Keratinocyte (primary cell): ENCODE measurements around the gene IDS. TPM values are rescaled to one million over a fixed set of nuclear protein-coding genes. Genes with fewer than 3 reads are reported as not detected.
A peak's percentile ranks its signal among the peaks of the same experiment; 100 is the strongest.
"Not testable (repeated sequence)": the region's sequence is repeated elsewhere in the genome, so short reads cannot be mapped to it uniquely, and the experiment has no call there.

Experiments used
- DNase-seq: peaks from one replicate; pipeline ENCODE4 v3.0.0-alpha.2; 2011; ENCODE audit warnings: low read depth, missing footprints, low spot score
- FAIRE-seq: peaks from 2 replicates; lab custom pipeline; 2011; peaks lifted over from hg19 to GRCh38; lab: Jason Lieb, UNC
- H2AFZ ChIP-seq: 2 replicates; pipeline ENCODE4 v1.6.0; 2012; ENCODE audit warnings: low read length, control low read depth, inconsistent platforms; ENCODE audit not compliant: control insufficient read depth
- H3K27ac ChIP-seq: 2 replicates; pipeline ENCODE4 v1.5.1; 2011; ENCODE audit warnings: low read length; ENCODE audit not compliant: control insufficient read depth, insufficient read depth
- H3K27me3 ChIP-seq: 3 replicates; pipeline ENCODE4 v1.6.0; 2011; ENCODE audit warnings: low read length; ENCODE audit not compliant: control insufficient read depth, insufficient read depth; ENCODE audit errors: extremely low read depth
- H3K36me3 ChIP-seq, 2 experiments: 2 replicates in 1 of 2; 3 replicates in 1 of 2; pipeline ENCODE4 v1.5.1; 2011; ENCODE audit warnings: low read length in 2 of 2, mild to moderate bottlenecking in 1 of 2; ENCODE audit not compliant: control insufficient read depth in 2 of 2, insufficient read depth in 2 of 2; ENCODE audit errors: extremely low read depth in 1 of 2
- H3K4me1 ChIP-seq: 3 replicates; pipeline ENCODE4 v1.5.1; 2011; ENCODE audit warnings: low read length; ENCODE audit not compliant: control insufficient read depth, insufficient read depth; ENCODE audit errors: extremely low read depth
- H3K4me2 ChIP-seq: 3 replicates; pipeline ENCODE4 v1.6.0; 2011; ENCODE audit warnings: low read depth, low read length; ENCODE audit not compliant: control insufficient read depth, insufficient read depth; ENCODE audit errors: extremely low read depth
- H3K4me3 ChIP-seq, 3 experiments: fragments of 200-600 bp in 1 of 3; sonication (generic) in 1 of 3; 2 replicates in 2 of 3; 3 replicates in 1 of 3; pipeline ENCODE4 v1.5.1; 2011 to 2016; ENCODE audit warnings: low read length in 3 of 3, mild to moderate bottlenecking in 3 of 3, control low read depth in 2 of 3, inconsistent platforms in 1 of 3, low read depth in 1 of 3, mixed read lengths in 1 of 3, mixed run types in 1 of 3, moderate library complexity in 1 of 3; ENCODE audit not compliant: control insufficient read depth in 2 of 3, insufficient read depth in 2 of 3; ENCODE audit errors: extremely low read depth in 1 of 3
- H3K79me2 ChIP-seq: 2 replicates; pipeline ENCODE4 v1.6.0; 2012; ENCODE audit warnings: low read length; ENCODE audit not compliant: control insufficient read depth, insufficient read depth
- H3K9ac ChIP-seq: 3 replicates; pipeline ENCODE4 v1.6.0; 2011; ENCODE audit warnings: low read length; ENCODE audit not compliant: control insufficient read depth, insufficient read depth; ENCODE audit errors: extremely low read depth
- H3K9me1 ChIP-seq: 3 replicates; pipeline ENCODE4 v1.6.0; 2011; ENCODE audit warnings: low read length; ENCODE audit not compliant: control insufficient read depth, insufficient read depth; ENCODE audit errors: extremely low read depth
- H3K9me3 ChIP-seq: 2 replicates; pipeline ENCODE4 v1.5.1; 2012; ENCODE audit warnings: low read depth, low read length; ENCODE audit not compliant: control insufficient read depth
- H4K20me1 ChIP-seq: 3 replicates; pipeline ENCODE4 v1.6.0; 2011; ENCODE audit warnings: low read length; ENCODE audit not compliant: control insufficient read depth, insufficient read depth; ENCODE audit errors: extremely low read depth
- CTCF ChIP-seq, 3 experiments: IDR thresholded peaks in 1 of 3; conservative IDR thresholded peaks in 1 of 3; optimal IDR thresholded peaks in 1 of 3; 2 replicates in 2 of 3; 3 replicates in 1 of 3; pipeline versions ENCODE3 to v1.5.1; 2011; ENCODE audit warnings: low read length in 3 of 3, mild to moderate bottlenecking in 3 of 3, moderate library complexity in 2 of 3, control low read depth in 1 of 3, inconsistent platforms in 1 of 3; ENCODE audit not compliant: insufficient read depth in 2 of 3; ENCODE audit errors: extremely low read depth in 1 of 3
- EZH2 ChIP-seq: IDR thresholded peaks from one replicate; pipeline ENCODE4 v1.6.1; 2012; ENCODE audit warnings: inconsistent platforms, mild to moderate bottlenecking, low read length, moderate library complexity
- dilution Hi-C: fragments of 300-500 bp; cut with MboI; formaldehyde crosslinking; loops from one replicate; pipeline ENCODE4 v1.7.0; 2020; ENCODE audit warnings: low sequenced_read_pairs; ENCODE audit not compliant: extremely low pct_ligation_motif_present
- polyA plus RNA-seq, 5 experiments: library from polyadenylated mRNA; depleted of rRNA in 3 of 5; stranded (reverse) in 3 of 5; stranded (forward) in 1 of 5; unstranded in 1 of 5; fragments of >200 nt; gene quantifications; 1 replicate in 1 of 5; 2 replicates in 3 of 5; 3 replicates in 1 of 5; pipeline versions ENCODE4 v1.2.1 to v1.2.3, GENCODE V29; 2011 to 2012; ENCODE audit warnings: missing spikeins in 2 of 5, low read depth in 1 of 5, low replicate concordance in 1 of 5

Gene IDS
- polyA plus RNA-seq, 1 donor (not counting 4 experiments of a cell fraction or from before 2014, with no cell fraction given): 59.7 TPM

GRCh38 chrX:149527705-149528104 lies 22.6 kb upstream of the IDS start:
- DNase-seq (no peak), FAIRE-seq (no peak)
- no peaks in the 10 kb centered on the region for H3K79me2 ChIP-seq
- no peak overlapping the region for H2AFZ ChIP-seq
- H3K4me2 ChIP-seq: no peak overlapping the region
- no peak overlapping the region for H3K9ac ChIP-seq
- TF ChIP-seq EZH2 (no peak), CTCF (optimal IDR thresholded peaks at IDR 0.05 in 1 of 3, IDR thresholded peaks at IDR 0.05 in 1 of 3, conservative IDR thresholded peaks at IDR 0.05 in 1 of 3; ENCODE audit: extremely low read depth in 1 of 3, insufficient read depth in 2 of 3, low read length in 3 of 3) (peak; percentile 42 to 54 (median 45))
- no peaks in the 10 kb centered on the region for H3K9me1 ChIP-seq
- dilution Hi-C loops: no loop called here
- no peak overlapping the region for H3K27ac ChIP-seq
- no peaks in the 10 kb centered on the region for H3K4me1 ChIP-seq
- no peaks in the 10 kb centered on the region for H4K20me1 ChIP-seq
- no peaks in the 10 kb centered on the region for H3K36me3 ChIP-seq
- H3K27me3 ChIP-seq: no peaks in the 10 kb centered on the region
- no peak overlapping the region for H3K4me3 ChIP-seq
- no peaks in the 10 kb centered on the region for H3K9me3 ChIP-seq

- H2AFZ ChIP-seq, dilution Hi-C loops, H3K4me1 ChIP-seq, FAIRE-seq, H3K27ac ChIP-seq, H4K20me1 ChIP-seq, H3K9me3 ChIP-seq, H3K79me2 ChIP-seq, H3K36me3 ChIP-seq, H3K9me1 ChIP-seq, H3K9ac ChIP-seq, H3K4me3 ChIP-seq, DNase-seq, H3K4me2 ChIP-seq, H3K27me3 ChIP-seq: not testable (repeated sequence)
Observed at GRCh38 chrX:149526318-149527033, 21.4 kb upstream of the IDS start.

- DNase-seq, H3K4me3 ChIP-seq, H3K79me2 ChIP-seq, H3K36me3 ChIP-seq, H3K9ac ChIP-seq, H3K9me1 ChIP-seq, H3K27ac ChIP-seq, H3K27me3 ChIP-seq, H4K20me1 ChIP-seq, H2AFZ ChIP-seq, FAIRE-seq, H3K4me1 ChIP-seq, dilution Hi-C loops, H3K4me2 ChIP-seq, H3K9me3 ChIP-seq: not testable (repeated sequence)
Observed at GRCh38 chrX:149525903-149526302, 20.8 kb upstream of the IDS start.

GRCh38 chrX:149525389-149525788 lies 20.3 kb upstream of the IDS start:
- dilution Hi-C loops, H3K4me1 ChIP-seq, H3K4me2 ChIP-seq, H3K9me1 ChIP-seq, DNase-seq, H3K79me2 ChIP-seq, H3K9ac ChIP-seq, H3K27me3 ChIP-seq, H3K9me3 ChIP-seq, H3K27ac ChIP-seq, H3K4me3 ChIP-seq, H3K36me3 ChIP-seq, H2AFZ ChIP-seq, H4K20me1 ChIP-seq: not testable (repeated sequence)
- FAIRE-seq: peak; percentile 92
